Measurements from ENCODE around the gene MYLK2.

MYLK2 gene

DNA sequence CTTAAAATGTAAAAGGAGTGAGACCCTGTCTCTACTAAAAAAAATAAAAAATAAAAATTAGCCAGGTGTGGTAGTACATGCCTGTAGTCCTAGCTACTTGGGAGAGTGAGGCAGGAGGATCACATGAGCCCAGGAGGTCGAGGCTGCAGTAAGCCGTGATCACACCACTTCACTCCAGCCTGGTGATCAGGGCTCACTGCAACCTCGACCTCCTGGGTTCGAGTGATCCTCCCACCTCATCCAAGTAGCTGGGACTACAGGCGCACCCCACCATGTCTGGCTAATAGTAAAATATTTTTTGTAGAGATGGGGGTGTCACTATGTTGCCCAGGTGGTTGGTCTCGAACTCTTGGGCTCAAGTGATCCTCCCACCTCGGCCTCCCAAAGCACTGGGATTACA lies 34.3 kb downstream of the MYLK2 start:
- no peak for DNase-seq (ENCODE audit: low read depth, low spot score)

DNA sequence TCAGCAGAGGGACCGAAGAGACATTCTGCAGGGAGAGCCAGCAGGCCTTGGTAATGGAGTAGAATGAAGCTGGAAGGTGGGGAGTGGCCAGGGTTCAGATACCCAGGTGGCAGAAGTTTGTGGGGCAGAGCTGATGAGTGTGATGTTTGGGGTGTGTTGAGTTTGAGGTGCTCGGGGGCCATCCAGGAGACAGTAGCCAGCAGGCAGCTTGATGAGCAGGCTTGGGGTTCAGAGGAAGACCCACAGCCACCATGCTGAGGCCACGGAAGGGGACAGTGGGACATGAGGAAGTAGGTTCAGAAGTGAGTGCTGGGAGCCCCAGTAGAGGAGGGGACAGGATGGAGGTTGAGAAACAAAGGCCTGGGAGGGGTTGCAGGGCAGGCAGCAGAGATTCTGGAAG lies 37.4 kb downstream of the MYLK2 start:
- DNase-seq (ENCODE audit: low read depth, low spot score), result no peak

DNA sequence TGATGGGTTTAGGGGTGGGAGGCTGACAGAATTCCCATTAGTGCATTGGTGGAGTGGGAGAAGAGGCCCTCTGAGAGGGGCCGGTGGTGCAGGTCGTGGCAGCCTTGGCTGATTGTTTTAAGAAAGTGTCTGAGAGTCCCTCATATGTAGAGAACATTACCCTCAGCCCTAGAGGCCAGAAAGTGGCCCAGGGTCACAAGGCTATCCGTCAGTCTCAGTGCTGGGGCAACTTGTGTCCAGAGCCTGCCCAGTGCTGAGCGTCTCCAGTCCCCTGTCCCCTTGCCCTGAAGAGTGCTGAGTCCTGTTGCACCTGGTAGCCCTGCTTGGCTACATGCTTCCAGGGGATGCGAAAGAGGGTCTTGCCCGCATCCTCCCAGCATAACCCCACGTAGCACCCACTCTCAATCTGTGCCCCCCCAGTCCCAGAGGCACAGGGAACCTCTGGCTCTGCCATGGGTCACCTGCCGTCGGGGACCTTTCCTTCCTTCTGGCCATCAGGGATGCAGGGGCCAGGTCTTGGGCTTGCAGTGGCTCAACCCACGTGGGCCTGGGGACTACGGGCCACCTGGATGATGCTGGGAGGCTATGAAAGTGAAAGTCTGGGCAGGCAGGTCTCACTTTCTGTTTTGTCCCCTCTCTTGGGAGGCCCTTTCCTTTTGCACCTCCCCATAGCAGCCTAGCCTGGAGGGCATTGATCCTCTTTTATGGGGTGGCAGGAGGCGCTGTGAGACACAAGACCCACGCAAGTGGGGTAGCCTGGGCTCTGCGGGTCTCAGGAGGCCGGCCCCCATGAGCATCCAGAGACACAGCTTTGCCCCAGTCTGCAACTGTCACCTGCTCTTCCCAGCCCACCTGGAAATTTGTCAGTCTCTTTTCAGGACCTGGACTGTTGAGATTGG lies 39.0 kb downstream of the MYLK2 start:
- DNase-seq (ENCODE audit: low read depth, low spot score), result no peak

DNA sequence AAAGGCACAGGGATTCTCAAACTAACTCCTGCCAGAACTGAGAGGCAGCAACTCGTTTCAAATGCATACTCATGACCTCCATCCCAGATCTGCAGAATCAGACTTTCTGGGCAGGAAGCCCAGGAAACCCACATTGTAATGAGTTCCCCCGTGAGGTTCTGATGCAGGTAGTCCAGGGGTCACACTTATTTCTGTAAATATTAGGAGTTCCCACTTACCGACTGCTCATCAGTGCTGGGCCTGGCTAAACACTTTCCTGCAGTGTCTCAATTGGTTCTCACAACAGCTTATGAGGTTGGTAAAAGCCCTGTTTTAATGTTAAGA lies 39.6 kb downstream of the MYLK2 start:
- no peak for DNase-seq (ENCODE audit: low read depth, low spot score)

DNA sequence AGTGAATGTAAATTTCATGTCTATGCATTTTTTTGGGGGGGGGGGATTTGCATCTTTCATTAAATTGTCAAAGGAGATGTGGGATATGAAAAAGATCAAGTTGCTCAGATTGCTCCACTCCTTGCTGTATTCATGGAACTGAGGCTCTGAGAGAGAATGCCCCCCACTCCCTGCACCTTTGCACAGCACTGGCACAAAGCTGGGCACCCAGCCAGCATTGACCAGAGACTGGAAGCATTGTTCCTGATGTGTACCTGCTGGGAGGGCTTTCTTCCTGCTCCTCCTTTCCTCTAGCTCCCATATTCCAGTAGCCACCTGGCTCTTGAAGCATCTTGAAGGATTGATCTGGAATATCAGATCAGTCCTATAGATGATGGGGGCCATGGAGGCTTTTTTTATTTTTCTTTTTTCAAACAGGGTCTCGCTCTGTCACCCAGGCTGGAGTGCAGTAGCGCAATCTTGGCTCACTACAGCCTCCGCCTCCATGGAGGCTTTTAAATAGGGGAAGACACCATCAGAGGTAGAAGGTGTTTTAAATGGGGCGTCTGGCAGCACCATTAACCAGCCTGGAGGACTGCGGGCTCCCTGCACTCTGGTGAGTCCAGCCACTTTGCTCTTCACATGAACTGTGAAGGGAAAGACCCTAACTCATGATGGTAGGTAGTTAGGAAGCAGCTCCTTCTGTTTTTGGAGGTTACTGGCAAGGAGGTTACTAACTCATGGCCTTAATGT lies 40.3 kb downstream of the MYLK2 start:
- DNase-seq (ENCODE audit: low read depth, low spot score), result no peak

DNA sequence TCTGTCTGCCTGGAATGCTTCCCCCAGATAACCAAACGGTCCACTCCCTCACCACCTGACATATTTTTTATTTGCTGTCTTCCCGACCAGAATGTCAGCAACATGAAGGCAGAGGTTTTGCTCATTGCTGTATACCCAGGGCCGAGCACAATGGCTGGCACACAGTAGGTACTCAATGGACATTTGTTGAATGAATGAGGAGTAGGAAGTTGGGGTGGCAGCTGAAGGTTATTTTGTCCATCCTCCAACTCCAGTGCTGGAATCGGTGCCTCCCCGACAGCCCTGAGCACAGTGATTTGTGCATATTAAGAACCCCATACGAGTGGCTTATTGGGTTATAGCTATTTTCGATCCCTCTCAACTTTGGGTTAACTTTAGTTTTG lies 40.8 kb downstream of the MYLK2 start:
- no peak for DNase-seq (ENCODE audit: low read depth, low spot score)

DNA sequence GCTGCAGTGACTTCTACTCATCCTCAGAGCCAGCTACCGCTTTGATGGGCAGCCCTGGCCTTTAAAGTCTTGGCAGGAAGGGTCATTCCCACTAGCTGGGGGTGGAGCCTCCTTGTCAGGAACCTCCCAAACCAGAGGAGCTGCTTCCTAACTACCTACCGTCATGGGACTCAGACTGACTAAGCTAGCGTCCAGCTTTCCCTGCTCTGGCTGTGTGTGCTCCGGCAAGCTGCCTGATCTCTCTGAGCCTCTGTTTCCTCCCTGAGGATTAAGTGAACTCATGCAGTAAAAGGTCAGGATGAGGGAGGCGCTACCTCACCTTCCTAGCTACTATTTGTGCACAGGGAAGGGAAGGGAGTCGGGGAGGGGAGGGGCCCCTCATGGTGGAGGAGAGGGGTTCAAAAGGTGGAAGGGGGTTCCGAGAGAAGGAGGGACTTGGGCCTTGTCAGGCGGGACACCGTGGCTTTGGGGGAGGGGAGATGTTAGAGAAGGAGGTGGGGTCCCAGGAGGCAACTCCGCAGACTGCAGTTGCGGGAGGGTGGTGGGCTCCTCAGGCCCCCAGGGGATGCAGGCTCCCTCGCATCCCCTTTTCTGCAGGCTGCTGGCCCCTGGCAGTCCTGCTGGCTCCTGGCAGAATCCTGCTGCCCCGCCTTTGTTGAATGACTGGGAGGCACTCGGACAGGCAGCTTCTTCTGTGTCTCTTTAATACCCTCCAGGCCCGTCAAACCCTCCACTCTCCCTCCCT lies 41.4 kb downstream of the MYLK2 start:
- no peak for DNase-seq (ENCODE audit: low read depth, low spot score)

DNA sequence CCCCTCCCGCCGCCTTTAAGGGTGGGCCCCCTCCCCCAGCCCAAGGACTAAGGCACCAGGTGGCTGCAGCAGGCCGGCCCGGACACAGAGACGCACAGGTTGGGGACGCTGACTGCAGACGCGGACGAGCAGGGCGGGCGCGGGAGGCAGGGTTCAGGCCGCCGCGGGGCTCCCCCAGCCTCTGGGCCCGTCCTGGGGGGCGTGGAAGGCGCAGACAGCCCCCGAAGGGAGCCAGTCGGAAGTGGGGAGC lies 41.9 kb downstream of the MYLK2 start:
- no peak for DNase-seq (ENCODE audit: low read depth, low spot score)

DNA sequence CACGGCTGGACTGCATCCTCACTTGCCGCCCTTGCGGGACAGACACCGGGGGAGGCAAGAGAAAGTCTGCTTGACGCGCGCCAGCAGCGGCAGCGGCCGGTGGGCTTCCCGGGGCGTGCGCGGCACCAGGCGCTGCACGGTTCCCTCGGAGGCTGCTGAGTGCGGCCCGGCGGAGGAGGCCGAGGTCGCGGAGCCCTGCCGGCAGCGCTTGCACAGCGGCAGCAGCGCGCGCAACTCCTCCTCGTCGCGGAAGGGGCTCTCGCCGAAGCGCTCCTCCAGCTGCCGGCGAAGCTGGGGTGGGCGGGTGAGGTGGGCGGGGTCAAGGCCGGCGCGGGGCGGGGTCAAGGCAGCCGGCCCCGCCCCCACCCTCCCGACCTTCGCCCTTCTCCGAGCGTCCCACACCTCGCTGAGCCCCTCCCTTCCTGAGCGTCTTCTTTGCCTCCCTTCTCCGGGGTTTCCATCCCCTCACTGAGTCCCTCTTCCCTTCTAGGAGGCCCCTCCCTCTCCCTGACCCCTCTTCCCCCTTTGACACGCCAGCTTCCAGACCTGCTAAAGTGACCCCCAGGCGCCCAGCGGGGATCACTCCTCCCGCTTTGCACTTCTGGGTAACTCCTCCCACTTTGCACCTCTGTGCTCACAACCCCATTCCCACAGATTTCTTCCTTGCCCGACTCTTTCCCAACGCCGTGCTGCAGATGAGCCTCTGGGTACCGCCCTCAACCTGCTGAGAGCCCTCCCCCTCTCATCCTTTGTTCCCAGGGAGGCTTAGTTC lies 42.4 kb downstream of the MYLK2 start:
- no peak for DNase-seq (ENCODE audit: low read depth, low spot score)

DNA sequence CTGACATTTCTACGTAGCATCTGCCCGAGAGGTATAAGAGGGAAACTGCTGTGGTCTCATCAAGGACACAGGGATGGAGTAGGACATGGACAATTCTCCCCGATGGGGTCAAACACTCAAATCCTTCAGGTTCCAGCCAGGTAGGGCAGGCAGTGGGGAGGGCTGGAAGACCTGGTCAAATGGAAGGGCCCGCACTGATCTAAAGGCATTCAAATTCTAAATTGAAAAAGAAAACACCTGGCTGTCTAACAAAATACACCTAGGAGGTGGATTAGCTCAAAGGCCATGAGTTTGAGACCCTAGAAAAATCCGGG lies 43.0 kb downstream of the MYLK2 start:
- no peak for DNase-seq (ENCODE audit: low read depth, low spot score)

DNA sequence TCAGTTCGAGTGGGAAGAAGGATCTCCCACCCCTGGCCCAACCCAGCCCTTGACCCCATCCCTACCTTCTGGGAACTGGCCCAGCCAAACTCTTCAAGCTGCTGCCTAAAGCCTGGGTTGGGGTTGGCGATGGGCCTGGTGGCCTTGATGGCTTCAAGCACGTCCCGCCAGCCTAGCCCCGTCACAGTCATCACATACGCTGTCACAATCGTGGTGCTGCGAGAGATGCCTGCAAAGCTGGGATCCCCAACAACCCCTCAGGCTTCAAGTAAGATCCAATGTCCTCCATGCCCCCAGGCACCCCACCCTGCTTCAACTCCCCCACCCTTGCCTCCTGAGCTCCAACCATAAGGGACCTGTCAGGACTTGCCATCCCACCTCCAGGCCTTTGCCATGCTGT lies 43.4 kb downstream of the MYLK2 start:
- DNase-seq (ENCODE audit: low read depth, low spot score), result no peak

DNA sequence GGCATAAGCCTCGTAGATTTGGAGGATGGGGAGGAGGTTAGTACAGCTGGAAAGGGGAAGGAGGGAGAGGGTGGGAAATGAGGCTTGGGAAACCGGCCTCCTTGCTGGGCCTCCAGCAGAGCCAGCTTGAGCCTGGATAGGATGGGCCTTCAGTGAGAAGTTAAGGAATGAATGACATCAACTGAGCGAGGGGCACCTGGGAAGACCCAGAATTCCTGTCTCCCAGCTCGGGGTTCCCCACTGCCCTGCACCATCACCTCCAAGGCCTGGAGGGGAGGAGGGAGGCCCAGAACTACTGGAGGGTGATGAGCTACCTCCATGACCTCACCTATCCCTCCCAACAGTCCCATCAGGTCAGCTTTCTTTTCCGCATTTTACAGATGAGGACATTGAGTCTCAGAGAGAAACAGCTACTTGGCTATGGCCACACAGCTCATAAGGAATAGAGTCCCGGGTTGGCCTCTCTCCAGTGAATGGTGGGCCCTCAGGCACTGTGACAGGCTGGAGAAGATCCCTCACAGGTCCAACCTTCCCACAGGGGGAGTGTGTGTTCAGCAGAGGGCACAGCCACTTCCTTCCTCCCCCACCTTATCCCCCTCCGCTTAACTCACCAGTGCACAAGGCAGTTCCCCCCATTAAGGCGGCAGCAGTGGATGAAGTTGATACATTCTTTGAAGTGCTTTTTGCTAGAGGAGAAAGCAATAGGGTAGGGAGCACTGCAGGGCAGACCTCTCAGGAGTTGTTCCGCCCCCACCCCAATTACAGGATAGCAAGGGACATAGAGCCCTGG lies 44.3 kb downstream of the MYLK2 start:
- DNase-seq (ENCODE audit: low read depth, low spot score), result no peak

DNA sequence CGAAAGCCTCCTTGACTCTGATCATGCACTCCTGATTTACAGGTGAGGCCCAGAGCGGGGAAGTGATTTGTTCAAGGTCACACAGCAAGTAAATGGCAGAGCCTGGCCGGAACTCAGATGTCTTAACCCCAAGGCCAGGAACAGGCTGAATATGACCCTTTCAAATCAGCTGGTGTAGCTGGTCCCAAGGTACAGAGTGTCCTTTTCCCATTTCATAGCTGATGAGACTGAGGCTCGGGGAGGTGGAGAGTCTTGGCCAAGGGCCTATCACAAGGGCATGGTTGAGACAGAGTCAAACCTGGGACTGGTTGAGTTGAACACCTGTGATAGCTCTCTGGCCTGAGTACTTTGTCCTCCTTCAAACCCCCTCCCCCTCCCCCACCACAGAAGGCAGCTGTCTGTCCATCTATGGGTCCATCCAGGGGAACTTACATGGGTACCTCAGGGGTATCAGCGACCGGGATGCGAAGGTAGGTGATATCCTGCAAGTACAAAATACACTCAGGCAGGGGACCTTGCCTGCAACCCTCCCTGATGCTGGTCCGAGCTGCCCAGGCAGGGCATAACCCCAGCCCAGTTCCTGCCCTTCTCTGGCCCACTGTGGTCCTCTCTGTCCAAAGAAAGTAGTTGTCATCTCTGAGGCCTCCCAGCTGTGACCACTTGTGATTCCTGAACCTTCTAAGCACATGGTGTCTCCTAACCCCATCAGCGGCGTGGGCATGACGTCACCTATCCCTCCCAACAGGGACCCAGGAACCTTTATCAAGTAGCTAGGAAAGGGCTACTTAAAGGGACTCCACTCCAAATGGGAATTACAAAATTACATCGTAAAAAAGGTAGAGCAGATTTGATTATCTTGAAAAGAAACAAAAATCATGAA lies 45.6 kb downstream of the MYLK2 start:
- DNase-seq (ENCODE audit: low read depth, low spot score), result no peak

DNA sequence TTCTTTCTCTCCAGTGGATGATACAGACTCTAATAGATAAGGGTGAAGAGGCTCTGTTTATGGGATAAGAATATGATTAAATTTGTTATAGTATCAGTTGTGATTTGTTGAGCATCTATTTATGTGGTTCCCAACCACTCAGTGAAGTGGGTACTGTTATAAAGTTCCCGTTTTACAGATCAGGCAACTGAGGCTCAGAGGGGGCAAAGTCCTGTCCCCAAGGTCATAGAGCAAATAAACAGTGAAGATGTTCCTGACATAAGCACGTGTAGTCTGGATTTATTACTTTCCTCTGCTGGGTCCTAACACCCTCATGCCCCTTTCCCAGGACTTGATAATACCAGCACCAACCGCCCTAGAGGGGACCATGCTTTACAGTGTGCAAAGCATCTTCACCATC lies 47.1 kb downstream of the MYLK2 start:
- no peak for DNase-seq (ENCODE audit: low read depth, low spot score)

DNA sequence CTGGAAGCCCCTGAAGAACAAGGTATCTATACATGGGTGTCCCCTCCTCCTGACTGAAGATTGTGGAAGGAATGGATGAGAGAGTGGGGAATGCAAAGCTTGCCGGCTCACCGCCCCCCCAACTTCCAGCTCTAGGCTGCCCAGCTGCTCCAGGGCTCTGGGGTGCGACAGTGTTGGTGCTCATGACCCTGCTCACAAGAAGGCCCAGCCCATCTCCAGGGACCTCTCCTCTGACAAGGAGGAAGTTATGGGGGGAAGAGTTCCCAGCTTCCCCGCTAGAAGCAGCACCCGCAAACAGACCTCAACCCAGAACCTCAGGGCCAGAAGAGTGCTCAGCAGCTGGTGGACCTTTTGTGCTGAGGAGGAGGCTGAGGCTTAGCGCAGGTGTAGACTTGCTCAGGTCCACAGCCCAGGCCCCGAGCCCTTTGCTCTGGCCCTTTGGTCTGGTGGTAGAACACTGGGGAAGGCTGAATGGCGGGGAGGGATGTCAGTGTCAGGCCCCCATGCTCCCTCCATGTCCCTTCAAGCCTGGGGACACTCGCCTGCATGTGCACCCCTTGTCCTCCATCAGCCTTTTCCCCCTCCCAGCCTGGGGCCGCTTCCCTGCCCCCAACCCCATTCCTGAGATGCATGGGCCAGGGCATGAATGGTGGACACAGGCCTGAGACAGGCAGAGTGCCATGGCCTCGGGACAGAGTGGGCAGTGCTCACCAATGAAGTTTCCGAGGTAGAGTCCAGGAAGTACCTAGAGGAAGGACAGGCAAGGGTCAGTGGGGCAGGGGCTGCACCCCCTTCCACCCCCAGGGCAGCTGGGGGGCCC lies 49.9 kb downstream of the MYLK2 start:
- no peak for DNase-seq (ENCODE audit: low read depth, low spot score)

DNA sequence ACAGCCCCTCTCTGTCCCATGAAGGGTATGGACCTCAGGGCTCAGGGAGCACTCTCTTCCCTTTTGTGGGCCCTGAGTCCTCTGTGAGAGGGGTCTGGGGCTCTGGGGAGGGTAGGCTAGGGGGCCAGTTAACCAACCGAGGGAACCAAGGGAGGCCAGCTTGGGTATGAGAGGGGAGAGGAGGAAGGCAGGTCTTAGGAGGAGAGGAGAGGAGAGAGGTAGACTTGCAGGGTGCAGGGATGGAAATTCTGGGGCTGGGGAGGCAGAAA lies 50.5 kb downstream of the MYLK2 start:
- DNase-seq (ENCODE audit: low read depth, low spot score), result no peak

DNA sequence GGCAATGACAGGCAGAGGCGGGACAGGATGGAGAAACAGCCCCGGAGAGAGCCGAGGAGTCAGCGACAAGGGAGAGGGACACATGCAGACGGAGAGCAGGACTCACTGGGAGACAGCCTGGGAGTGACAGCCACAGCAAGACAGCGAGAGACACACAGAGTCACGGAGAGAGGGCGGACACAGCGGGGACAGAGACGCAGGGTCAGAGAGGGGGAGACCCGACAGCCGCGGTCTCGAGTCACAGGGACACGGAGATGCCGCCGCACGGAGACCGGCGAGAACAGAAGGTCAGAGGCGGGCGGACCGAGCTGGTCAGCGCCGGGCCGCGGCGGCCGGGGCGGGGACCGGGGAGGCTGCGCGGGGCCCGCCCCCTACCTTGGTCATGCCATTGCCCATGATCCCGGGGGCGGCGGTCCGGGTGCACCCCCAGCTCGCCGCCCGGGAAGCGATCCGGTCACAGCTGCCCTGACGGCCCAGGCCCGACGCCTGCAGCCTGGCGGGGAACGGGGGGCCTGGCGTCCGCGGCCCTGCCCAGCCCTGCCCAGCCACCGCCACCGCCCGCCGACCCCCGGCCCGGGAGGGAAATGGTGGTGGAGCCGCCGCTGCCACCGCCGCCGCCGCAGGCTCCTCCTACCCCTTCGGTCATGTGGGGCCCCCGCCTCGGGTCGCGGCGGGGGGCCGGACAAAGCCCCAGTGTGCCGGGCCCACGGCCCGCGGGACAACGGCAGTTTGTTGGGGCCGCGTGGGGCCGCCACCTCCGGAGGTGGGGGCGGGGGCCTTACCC lies 51.0 kb downstream of the MYLK2 start, which contains the start of the genes DUSP15 and TTLL9:
DUSP15 (minus strand) TSS at position 586 of the 784 bp plus-strand sequence; CDS start at position 396, 190 bp downstream.
TTLL9 (plus strand) TSS at position 693 of the 784 bp plus-strand sequence. CDS start 493 bp downstream, outside the sequence.
- DNase-seq (ENCODE audit: low read depth, low spot score), result no peak

DNA sequence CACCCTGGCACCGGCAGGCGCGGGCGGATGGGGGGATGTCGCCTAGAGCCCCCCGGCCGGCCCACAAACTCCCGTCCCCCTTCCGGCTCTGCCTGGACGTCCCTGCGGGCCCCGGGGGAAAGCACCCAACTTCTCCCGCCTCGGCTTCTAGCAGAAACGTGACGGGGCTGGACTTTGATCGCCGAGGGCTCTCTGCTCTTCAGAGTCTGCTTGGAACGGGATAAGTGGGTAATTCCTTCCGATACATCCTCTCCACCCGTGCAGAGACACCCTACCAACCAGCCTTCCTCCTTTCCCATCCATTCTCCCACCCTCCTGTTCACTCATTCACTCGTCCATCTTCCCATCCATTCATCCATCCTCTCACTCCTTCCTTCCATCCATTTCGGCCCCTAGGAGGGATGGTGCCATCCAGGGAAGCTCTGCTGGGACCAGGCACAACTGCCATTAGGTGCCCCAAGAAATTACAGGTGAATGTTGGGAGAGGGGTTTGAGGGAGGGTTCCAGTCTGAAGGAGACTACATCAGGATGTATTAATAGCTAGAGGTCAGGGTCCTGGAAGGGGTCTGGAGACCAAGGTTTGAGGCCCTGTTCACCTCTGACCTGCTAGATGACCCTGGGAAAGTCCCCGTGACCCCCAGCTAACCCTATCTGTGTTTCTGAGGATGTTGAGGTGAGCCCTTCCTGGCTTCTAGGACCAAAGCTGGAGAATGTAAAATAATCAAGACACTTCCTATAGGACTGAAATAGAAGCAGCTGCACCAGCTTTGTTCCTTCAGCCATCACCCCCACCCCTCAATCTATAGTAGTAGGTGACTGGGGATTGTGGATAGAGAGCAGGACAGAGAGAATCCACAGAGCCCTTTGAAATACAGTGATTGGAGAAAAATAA lies 51.8 kb downstream of the MYLK2 start:
- DNase-seq (ENCODE audit: low read depth, low spot score), result no peak

Measured in iPS DF 19.7 (cell line).